Effector memory CD8-positive, alpha-beta T cell (primary cell): Measurements from ENCODE around the gene NFIX.

ENCODE experiments used
- ATAC-seq: fragments of 150-1000 bp; cut with Tn5 transposase; replicated peaks from 2 replicates; pipeline ENCODE4 v1.10.0; 2021; ENCODE audit warnings: mild to moderate bottlenecking, moderate library complexity
- DNase-seq, 3 experiments: peaks; one replicate each; pipeline ENCODE4 v3.0.0; 2021
- H3K27ac Mint-ChIP-seq, 2 donors: one replicate each; pipeline ENCODE4 v1.8.0; 2022; ENCODE audit warnings: mild to moderate bottlenecking in 2 of 2, mixed read lengths in 2 of 2, moderate library complexity in 2 of 2
- H3K27me3 Mint-ChIP-seq, 2 donors: one replicate each; pipeline ENCODE4 v1.8.0; 2022; ENCODE audit warnings: mixed read lengths in 2 of 2
- H3K36me3 Mint-ChIP-seq: one replicate; pipeline ENCODE4 v1.8.0; 2022; ENCODE audit warnings: mild to moderate bottlenecking, moderate library complexity, mixed read lengths; ENCODE audit not compliant: insufficient read depth
- H3K4me1 Mint-ChIP-seq, 2 donors: one replicate each; pipeline ENCODE4 v1.8.0; 2022; ENCODE audit warnings: low read depth in 2 of 2, mixed read lengths in 2 of 2
- H3K4me3 Mint-ChIP-seq, 2 donors: one replicate each; pipeline ENCODE4 v1.8.0; 2022; ENCODE audit warnings: mild to moderate bottlenecking in 2 of 2, mixed read lengths in 2 of 2, moderate library complexity in 2 of 2
- H3K9me3 Mint-ChIP-seq, 2 donors: one replicate each; pipeline ENCODE4 v1.8.0; 2022; ENCODE audit warnings: mixed read lengths in 2 of 2

The NFIX gene

GRCh38 chr19:13001166-13001501 lies 5.9 kb downstream of the NFIX start:
- Mint-ChIP-seq H3K27ac (no peak overlapping the region), H3K4me3 (no peak overlapping the region), H3K4me1 (peaks cover 0 to 2% of the 10 kb centered on the region in 2 donors), H3K9me3 (no peaks in the 10 kb centered on the region), H3K27me3 (peaks cover 10 to 73% of the 10 kb centered on the region in 2 donors), H3K36me3 (peaks cover 3% of the 10 kb centered on the region)
- DNase-seq = no peak
- no peak for ATAC-seq

GRCh38 chr19:13001502-13002165 lies 6.4 kb downstream of the NFIX start:
- no peak for DNase-seq
- no peaks in the 10 kb centered on the region for H3K9me3 Mint-ChIP-seq
- no peak overlapping the region for H3K4me3 Mint-ChIP-seq
- H3K27me3 Mint-ChIP-seq = peaks cover 10 to 74% of the 10 kb centered on the region in 2 donors
- no peak for ATAC-seq
- H3K36me3 Mint-ChIP-seq = peaks cover 2% of the 10 kb centered on the region
- H3K4me1 Mint-ChIP-seq = peaks cover 0 to 2% of the 10 kb centered on the region in 2 donors
- no peak overlapping the region for H3K27ac Mint-ChIP-seq

GRCh38 chr19:13002166-13002898 lies 7.1 kb downstream of the NFIX start:
- no peak overlapping the region for H3K27ac Mint-ChIP-seq
- peaks cover 2% of the 10 kb centered on the region for H3K36me3 Mint-ChIP-seq

GRCh38 chr19:13003081-13003480 lies 7.8 kb downstream of the NFIX start:
- no peak overlapping the region for H3K4me3 Mint-ChIP-seq
- H3K27me3 Mint-ChIP-seq = peaks cover 10 to 74% of the 10 kb centered on the region in 2 donors
- H3K4me1 Mint-ChIP-seq = peaks cover 0 to 2% of the 10 kb centered on the region in 2 donors
- H3K36me3 Mint-ChIP-seq = peaks cover 2% of the 10 kb centered on the region
- H3K27ac Mint-ChIP-seq = no peak overlapping the region
- no peaks in the 10 kb centered on the region for H3K9me3 Mint-ChIP-seq
- no peak for DNase-seq
- ATAC-seq = no peak

More at GRCh38 chr19:13002166-13002898, 7.1 kb downstream of the NFIX start:
- Mint-ChIP-seq H3K4me1 (peaks cover 0 to 2% of the 10 kb centered on the region in 2 donors), H3K9me3 (no peaks in the 10 kb centered on the region), H3K27me3 (peaks cover 10 to 74% of the 10 kb centered on the region in 2 donors), H3K4me3 (no peak overlapping the region)
- DNase-seq = no peak
- no peak for ATAC-seq

GRCh38 chr19:13004273-13004672 lies 9.0 kb downstream of the NFIX start:
- peaks cover 17 to 74% of the 10 kb centered on the region in 2 donors for H3K27me3 Mint-ChIP-seq
- peaks cover 2% of the 10 kb centered on the region for H3K36me3 Mint-ChIP-seq
- H3K9me3 Mint-ChIP-seq = no peaks in the 10 kb centered on the region
- no peak for ATAC-seq
- DNase-seq = no peak
- H3K27ac Mint-ChIP-seq = no peak overlapping the region
- H3K4me1 Mint-ChIP-seq = peaks cover 0 to 2% of the 10 kb centered on the region in 2 donors
- no peak overlapping the region for H3K4me3 Mint-ChIP-seq

- ATAC-seq (no peak), DNase-seq (no peak)
- H3K27me3 Mint-ChIP-seq = peaks cover 18 to 74% of the 10 kb centered on the region in 2 donors
- no peaks in the 10 kb centered on the region for H3K9me3 Mint-ChIP-seq
- H3K4me1 Mint-ChIP-seq = peaks cover 0 to 2% of the 10 kb centered on the region in 2 donors
- H3K36me3 Mint-ChIP-seq = peaks cover 2% of the 10 kb centered on the region
- no peak overlapping the region for H3K27ac Mint-ChIP-seq
- no peak overlapping the region for H3K4me3 Mint-ChIP-seq
These were observed 10.0 kb downstream of the NFIX start for GRCh38 chr19:13005253-13005652.

- no peak overlapping the region for H3K4me3 Mint-ChIP-seq
- H3K36me3 Mint-ChIP-seq = peaks cover 2% of the 10 kb centered on the region
- no peak for DNase-seq
- ATAC-seq = no peak
- no peaks in the 10 kb centered on the region for H3K9me3 Mint-ChIP-seq
- peaks cover 24 to 77% of the 10 kb centered on the region in 2 donors for H3K27me3 Mint-ChIP-seq
- no peak overlapping the region for H3K27ac Mint-ChIP-seq
- peaks cover 0 to 3% of the 10 kb centered on the region in 2 donors for H3K4me1 Mint-ChIP-seq
These were observed 10.6 kb downstream of the NFIX start for GRCh38 chr19:13005861-13006370.

- Mint-ChIP-seq H3K4me3 (no peak overlapping the region), H3K9me3 (no peaks in the 10 kb centered on the region), H3K27me3 (peaks cover 30 to 85% of the 10 kb centered on the region in 2 donors), H3K27ac (no peak overlapping the region), H3K36me3 (peaks cover 2% of the 10 kb centered on the region), H3K4me1 (peaks cover 0 to 3% of the 10 kb centered on the region in 2 donors)
- DNase-seq = no peak
- no peak for ATAC-seq
These were observed 11.4 kb downstream of the NFIX start for GRCh38 chr19:13006431-13007281.

GRCh38 chr19:13007292-13008045 lies 12.2 kb downstream of the NFIX start:
- no peaks in the 10 kb centered on the region for H3K9me3 Mint-ChIP-seq
- H3K27ac Mint-ChIP-seq = no peak overlapping the region
- peaks cover 2% of the 10 kb centered on the region for H3K36me3 Mint-ChIP-seq
- peaks cover 35 to 93% of the 10 kb centered on the region in 2 donors for H3K27me3 Mint-ChIP-seq
- no peak for DNase-seq
- ATAC-seq = no peak
- H3K4me3 Mint-ChIP-seq = no peak overlapping the region
- H3K4me1 Mint-ChIP-seq = peaks cover 0 to 4% of the 10 kb centered on the region in 2 donors

- DNase-seq (no peak), ATAC-seq (no peak)
- Mint-ChIP-seq H3K9me3 (no peaks in the 10 kb centered on the region), H3K27me3 (peaks cover 47 to 95% of the 10 kb centered on the region in 2 donors), H3K27ac (no peak overlapping the region), H3K4me3 (no peak overlapping the region), H3K4me1 (peaks cover 14 to 16% of the 10 kb centered on the region in 2 donors), H3K36me3 (peaks cover 11% of the 10 kb centered on the region)
These were observed 13.9 kb downstream of the NFIX start for GRCh38 chr19:13008926-13009787.

GRCh38 chr19:13010038-13010991 lies 15.0 kb downstream of the NFIX start:
- Mint-ChIP-seq H3K4me1 (peaks cover 19% of the 10 kb centered on the region in 2 donors), H3K9me3 (no peaks in the 10 kb centered on the region), H3K4me3 (peak overlapping the region in 1 of 2 donors; percentile 37), H3K36me3 (peaks cover 11% of the 10 kb centered on the region), H3K27me3 (peaks cover 52 to 95% of the 10 kb centered on the region in 2 donors), H3K27ac (no peak overlapping the region)
- ATAC-seq (no peak), DNase-seq (no peak)
